Measurements from ENCODE around the gene ADAM10.
A peak's percentile ranks its signal among the peaks of the same experiment; 100 is the strongest.

Gene ADAM10

GRCh38 chr15:58590926-58591325, 158.6 kb downstream of the ADAM10 start:
- H3K27me3 Mint-ChIP-seq (ENCODE audit: low read depth) = no peaks in the 10 kb centered on the region
- H3K4me3 Mint-ChIP-seq = no peak overlapping the region
- peaks cover 11% of the 10 kb centered on the region for H3K4me1 Mint-ChIP-seq

GRCh38 chr15:58590236-58590635, 159.3 kb downstream of the ADAM10 start:
- peaks cover 12% of the 10 kb centered on the region for H3K4me1 Mint-ChIP-seq
- H3K9me3 Mint-ChIP-seq = no peaks in the 10 kb centered on the region
- no peak overlapping the region for H3K27ac Mint-ChIP-seq
- no peak for TF ChIP-seq CTCF (IDR thresholded peaks at IDR 0.05; ENCODE audit: unreplicated experiment in 3 of 3)
- H3K4me3 Mint-ChIP-seq = no peak overlapping the region
- peaks cover 17% of the 10 kb centered on the region for H3K36me3 Mint-ChIP-seq (ENCODE audit: low read depth)
- H3K27me3 Mint-ChIP-seq (ENCODE audit: low read depth) = no peaks in the 10 kb centered on the region

More at GRCh38 chr15:58590926-58591325, 158.6 kb downstream of the ADAM10 start:
- Mint-ChIP-seq H3K36me3 (ENCODE audit: low read depth) (peaks cover 21% of the 10 kb centered on the region), H3K9me3 (no peaks in the 10 kb centered on the region), H3K27ac (peak overlapping the region in 2 of 3 experiments; percentile 15 to 27)
- TF ChIP-seq CTCF (IDR thresholded peaks at IDR 0.05; ENCODE audit: unreplicated experiment in 3 of 3) = no peak

GRCh38 chr15:58589047-58589446, 160.5 kb downstream of the ADAM10 start:
- no peak for TF ChIP-seq CTCF (IDR thresholded peaks at IDR 0.05; ENCODE audit: unreplicated experiment in 3 of 3)
- Mint-ChIP-seq H3K36me3 (ENCODE audit: low read depth) (peaks cover 19% of the 10 kb centered on the region), H3K4me3 (no peak overlapping the region), H3K9me3 (peaks cover 7% of the 10 kb centered on the region), H3K27me3 (ENCODE audit: low read depth) (no peaks in the 10 kb centered on the region), H3K27ac (no peak overlapping the region), H3K4me1 (peaks cover 12% of the 10 kb centered on the region)

- peaks cover 12% of the 10 kb centered on the region for H3K4me1 Mint-ChIP-seq
- H3K36me3 Mint-ChIP-seq (ENCODE audit: low read depth) = peaks cover 11% of the 10 kb centered on the region
- TF ChIP-seq CTCF (IDR thresholded peaks at IDR 0.05; ENCODE audit: unreplicated experiment in 3 of 3) = no peak
- H3K9me3 Mint-ChIP-seq = peaks cover 14% of the 10 kb centered on the region
- no peaks in the 10 kb centered on the region for H3K27me3 Mint-ChIP-seq (ENCODE audit: low read depth)
- no peak overlapping the region for H3K4me3 Mint-ChIP-seq
- no peak overlapping the region for H3K27ac Mint-ChIP-seq
Observed at GRCh38 chr15:58588096-58588495, 161.4 kb downstream of the ADAM10 start.

- Mint-ChIP-seq H3K27me3 (ENCODE audit: low read depth) (no peaks in the 10 kb centered on the region), H3K4me1 (peaks cover 12% of the 10 kb centered on the region), H3K9me3 (peaks cover 18% of the 10 kb centered on the region), H3K27ac (no peak overlapping the region), H3K4me3 (no peak overlapping the region), H3K36me3 (ENCODE audit: low read depth) (peaks cover 11% of the 10 kb centered on the region)
- no peak for TF ChIP-seq CTCF (IDR thresholded peaks at IDR 0.05; ENCODE audit: unreplicated experiment in 3 of 3)
Observed at GRCh38 chr15:58587486-58587885, 162.0 kb downstream of the ADAM10 start.

GRCh38 chr15:58585693-58586443, 163.6 kb downstream of the ADAM10 start:
- TF ChIP-seq CTCF (IDR thresholded peaks at IDR 0.05; ENCODE audit: unreplicated experiment in 3 of 3) = no peak
- Mint-ChIP-seq H3K27me3 (ENCODE audit: low read depth) (no peaks in the 10 kb centered on the region), H3K27ac (peak overlapping the region; percentile 28 to 94 (median 55)), H3K4me1 (peaks cover 9% of the 10 kb centered on the region), H3K4me3 (no peak overlapping the region), H3K9me3 (peaks cover 22% of the 10 kb centered on the region), H3K36me3 (ENCODE audit: low read depth) (peaks cover 5% of the 10 kb centered on the region)
